GM18907 (cell line): Measurements from ENCODE around the gene MTIF3.

Experiments
- ATAC-seq: cut with Tn5 transposase; IDR thresholded peaks from one replicate; pipeline ENCODE4 v1.9.1; 2021; ENCODE audit warnings: mild to moderate bottlenecking, moderate library complexity; ENCODE audit not compliant: unreplicated experiment

MTIF3 gene

DNA sequence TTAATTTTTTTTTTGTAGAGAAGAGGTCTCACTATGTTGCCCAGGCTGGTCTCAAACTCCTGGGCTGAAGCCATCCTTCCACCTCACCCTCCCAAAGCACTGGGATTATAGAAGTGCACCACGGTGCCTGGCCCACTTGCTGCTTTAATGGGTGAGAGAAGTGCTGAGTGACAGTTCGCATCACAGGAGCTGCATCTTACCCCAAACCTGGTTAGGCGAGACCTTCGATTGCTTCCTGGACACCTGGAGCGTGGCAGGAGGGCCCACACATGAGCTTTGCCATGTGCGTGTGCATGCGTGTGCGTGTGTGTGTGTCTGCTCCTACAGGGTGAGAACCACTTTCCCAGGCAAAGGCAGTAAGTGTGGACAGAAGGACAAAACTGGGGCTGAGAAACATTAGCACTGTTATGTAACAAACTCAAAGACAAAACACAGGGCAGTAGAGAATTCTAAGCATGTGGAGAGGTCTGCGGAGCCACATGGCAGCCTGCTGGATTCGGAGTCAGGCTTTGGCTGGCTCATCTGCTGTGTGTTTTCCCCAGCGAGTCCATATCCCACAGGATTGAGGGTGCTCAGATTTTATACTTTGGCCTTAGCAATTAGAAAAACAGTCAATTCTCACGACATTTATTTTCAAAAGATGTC lies 11.7 kb upstream of the MTIF3 start:
- ATAC-seq: no peak

GRCh38 chr13:27455331-27455855 lies 5.0 kb upstream of the MTIF3 start:
- ATAC-seq: no peak

DNA sequence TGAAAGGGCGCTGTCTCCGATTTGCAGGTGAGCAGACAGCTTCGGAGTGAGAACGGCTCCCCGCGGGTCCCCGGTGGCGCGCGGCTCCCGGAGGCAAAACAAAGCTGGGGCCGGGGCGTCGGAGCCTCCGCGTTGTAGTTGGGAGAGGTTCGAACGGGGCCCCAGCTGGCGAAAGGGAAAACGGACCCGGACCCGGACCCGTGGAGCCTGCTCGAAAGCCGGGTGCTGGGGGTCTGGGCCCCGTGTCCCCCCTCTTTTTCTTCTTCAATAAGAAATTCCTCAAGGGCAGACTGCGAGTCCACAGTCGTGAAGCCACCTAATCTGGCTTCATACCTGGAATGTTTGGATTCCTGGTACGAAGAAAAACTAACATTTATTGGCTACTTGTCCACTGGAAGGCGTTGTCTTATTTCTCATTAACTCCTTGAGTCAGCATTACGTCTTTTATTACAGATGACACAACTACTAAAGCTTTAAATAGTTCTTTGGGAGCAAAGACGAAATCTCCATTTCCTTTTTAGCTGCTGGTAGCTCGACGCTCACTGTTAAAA lies 632 bp upstream of the MTIF3 start:
- no peak for ATAC-seq

GRCh38 chr13:27449081-27449603 lies 1.2 kb downstream of the MTIF3 start:
- no peak for ATAC-seq

GRCh38 chr13:27448308-27448707 lies 2.1 kb downstream of the MTIF3 start:
- ATAC-seq: no peak

DNA sequence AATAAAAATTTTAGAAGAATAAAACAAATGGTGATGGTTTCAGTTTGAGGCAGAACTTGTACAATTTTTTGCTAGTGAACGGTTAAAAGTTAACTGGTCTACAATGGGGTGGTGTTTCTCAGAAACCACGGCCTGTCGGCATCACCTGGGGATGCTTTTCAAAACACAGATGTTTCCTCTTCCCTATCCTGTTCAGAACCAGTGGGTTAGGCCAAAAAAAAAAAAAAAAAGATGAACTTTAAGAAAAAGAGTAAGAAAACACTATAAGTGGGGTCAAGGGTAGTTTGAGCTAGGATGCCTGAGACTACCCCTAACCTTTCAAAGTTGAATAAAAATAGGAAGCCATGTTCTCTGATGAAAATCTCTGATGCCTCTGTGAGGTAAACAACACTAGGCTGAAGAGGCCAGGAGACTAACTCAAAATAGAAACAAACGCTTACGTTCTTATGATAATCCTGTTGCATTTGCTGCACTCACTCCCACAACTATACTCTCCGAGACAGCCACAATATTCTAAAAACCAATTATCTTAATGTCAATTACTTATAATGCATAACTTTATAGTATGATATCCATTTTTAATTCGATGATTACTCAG lies 3.3 kb downstream of the MTIF3 start:
- no peak for ATAC-seq

DNA sequence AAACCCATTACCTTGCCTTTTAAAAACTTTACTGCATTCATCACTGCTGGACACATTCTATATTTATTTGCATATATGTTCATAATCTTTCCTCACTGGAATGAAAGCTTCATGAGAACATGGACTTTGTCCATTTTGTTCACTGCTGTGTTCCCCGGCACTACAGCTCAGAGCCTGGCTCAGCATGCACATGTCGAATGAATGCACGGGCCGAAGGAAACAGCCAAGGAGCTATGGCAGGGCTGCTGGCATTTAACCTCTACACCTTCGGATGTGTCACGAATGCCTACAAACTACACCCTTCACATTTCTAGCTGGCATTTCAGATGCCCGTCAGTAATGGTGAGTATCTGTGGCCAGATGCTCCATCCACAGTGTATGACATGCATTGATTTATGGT lies 7.6 kb downstream of the MTIF3 start:
- no peak for ATAC-seq

- ATAC-seq: no peak
Measured at GRCh38 chr13:27442071-27442647, 8.2 kb downstream of the MTIF3 start.

DNA sequence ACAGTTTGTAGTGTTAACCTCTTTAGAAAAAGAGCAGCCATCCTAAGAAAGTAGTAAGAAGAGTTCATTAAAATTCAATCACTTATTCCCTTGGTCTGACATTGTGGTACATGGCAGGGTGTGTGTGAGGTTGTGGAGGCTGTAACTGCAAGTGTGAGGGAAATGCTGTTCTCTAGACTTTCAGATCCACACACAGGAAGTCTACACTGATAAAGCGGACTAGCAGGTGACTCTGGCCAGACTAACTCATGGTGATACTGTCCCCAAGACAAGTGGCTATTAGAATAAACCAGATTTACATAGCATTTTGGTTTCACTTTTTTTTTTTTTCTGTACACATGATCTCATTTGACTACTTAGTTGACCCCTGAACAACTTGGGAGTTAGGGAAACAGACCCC lies 10.0 kb downstream of the MTIF3 start:
- ATAC-seq: peak; percentile 63

DNA sequence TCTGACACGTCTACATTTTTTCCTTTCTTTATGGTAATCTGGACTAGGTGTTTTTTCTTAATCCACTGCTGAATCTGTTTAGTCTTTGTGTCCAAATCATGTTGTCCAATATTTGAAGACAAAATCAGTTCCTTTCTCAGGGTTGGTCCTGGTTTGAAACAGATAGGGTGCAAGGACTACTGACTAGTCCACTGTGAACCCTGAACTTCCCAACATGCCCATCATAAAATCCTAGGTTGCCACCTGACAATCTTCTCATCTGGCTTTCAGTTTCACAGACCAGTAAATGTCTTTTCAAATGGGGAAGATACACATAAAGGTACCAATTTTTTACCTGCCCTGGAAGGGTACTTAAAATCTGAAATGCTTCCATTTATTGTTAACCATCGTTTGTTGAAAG lies 13.2 kb downstream of the MTIF3 start:
- no peak for ATAC-seq

DNA sequence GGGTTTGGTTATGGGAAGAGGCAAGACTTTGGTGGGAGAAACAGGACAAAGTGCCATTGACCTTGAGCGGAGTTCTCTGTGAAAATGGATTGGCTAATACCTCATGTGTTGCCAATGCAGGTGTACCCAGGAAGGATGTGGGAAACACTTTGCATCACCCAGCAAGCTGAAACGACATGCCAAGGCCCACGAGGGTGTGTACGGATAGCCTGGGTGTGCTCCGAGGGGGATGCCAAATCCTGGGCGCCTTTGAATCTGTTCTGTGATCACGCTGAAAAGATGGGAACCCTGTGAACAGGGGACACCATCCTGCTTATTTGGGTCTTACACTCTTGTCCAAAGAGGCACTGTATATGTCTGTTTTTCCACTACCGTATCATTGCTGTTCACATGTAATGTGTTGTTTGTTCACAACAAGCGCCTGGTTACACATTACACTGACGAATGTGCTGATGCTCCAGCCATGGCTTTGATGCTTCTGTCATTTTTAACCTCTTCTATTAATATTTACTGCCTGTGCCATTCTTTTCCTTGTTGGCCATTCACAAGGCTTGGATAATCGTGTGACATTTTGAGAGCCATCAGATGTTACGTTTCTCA lies 17.7 kb downstream of the MTIF3 start:
- ATAC-seq: no peak

GRCh38 chr13:27432180-27432579 lies 18.2 kb downstream of the MTIF3 start:
- no peak for ATAC-seq

- no peak for ATAC-seq
Measured at GRCh38 chr13:27428160-27428559, 22.2 kb downstream of the MTIF3 start.

DNA sequence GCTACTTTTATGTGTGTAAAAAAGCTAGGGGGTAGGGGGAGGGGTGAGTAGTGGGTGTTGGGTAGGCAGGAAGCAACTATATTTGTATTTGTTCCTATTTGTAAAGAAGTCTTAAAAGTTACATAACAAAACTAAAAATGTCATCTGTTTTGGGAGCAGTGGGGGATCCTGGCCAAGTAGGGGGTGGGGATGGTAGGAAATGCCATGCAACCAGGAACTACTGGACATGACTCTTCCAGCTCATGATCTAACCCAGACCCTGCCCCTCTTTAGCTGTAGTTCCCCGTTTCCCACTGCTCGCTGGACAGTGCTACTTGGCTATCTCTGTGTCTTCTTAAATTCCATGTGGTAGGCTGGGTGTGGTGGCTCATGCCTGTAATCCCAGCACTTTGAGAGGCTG lies 22.7 kb downstream of the MTIF3 start:
- no peak for ATAC-seq

GRCh38 chr13:27425918-27426630 lies 24.3 kb downstream of the MTIF3 start:
- peak; percentile 82 for ATAC-seq

- peak; percentile 3 for ATAC-seq
Measured at GRCh38 chr13:27425158-27425917, 25.0 kb downstream of the MTIF3 start.

DNA sequence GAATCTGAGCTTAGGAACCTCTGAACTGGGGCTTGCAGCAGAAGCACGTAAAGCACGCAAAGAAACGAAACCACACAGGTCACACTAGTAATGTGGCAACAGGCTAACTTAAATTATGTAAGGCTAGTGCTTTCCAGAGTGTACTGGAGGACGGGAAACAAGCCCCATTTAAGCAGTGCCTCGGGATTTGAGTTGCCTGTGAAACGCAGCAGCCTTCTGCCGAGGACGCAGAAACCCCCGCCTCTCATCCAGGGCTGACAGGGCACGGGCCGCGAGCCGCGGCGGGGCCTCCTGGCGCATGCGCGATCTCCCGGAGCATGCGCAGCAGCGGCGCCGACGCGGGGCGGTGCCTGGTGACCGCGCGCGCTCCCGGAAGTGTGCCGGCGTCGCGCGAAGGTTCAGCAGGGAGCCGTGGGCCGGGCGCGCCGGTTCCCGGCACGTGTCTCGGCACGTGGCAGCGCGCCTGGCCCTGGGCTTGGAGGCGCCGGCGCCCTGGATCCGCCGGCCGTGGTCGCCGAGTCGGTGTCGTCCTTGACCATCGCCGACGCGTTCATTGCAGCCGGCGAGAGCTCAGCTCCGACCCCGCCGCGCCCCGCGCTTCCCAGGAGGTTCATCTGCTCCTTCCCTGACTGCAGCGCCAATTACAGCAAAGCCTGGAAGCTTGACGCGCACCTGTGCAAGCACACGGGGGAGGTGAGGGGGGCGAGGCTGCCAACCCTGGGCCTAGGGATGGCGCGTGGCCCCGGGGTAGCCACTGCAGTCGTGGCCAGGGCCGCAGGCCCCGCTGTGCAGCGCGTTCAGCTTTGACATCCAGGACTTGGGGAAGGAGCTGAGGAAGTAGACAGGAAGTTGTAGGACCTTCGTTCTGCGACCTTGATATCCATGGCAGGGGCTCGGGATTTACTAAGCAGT lies 25.9 kb downstream of the MTIF3 start, which contains the start of gene GTF3A:
Gene GTF3A, plus strand, starts transcription at position 374 of the 912 bp plus-strand sequence.
- peak; percentile 75 for ATAC-seq

GRCh38 chr13:27423333-27423732 lies 27.0 kb downstream of the MTIF3 start:
- no peak for ATAC-seq
